ENCODE data around the gene DACH1. TPM values are rescaled to one million over a fixed set of nuclear protein-coding genes. Genes with fewer than 3 reads are reported as not detected.

DACH1 gene
- total and polyA plus RNA-seq, 2 experiments from 2014 or later, result 1.3 to 6.5 TPM

GRCh38 chr13:71798707-71799106 is 68.3 kb downstream of the DACH1 start:
- Histone ChIP-seq H3K4me2 (no peak overlapping the region), H2AFZ (no peak overlapping the region), H3K27ac (no peak overlapping the region), H3K4me3 (no peak overlapping the region), H3K9me3 (ENCODE audit: low read depth) (no peaks in the 10 kb centered on the region), H3K79me2 (no peaks in the 10 kb centered on the region), H3K27me3 (no peaks in the 10 kb centered on the region), H4K20me1 (ENCODE audit: insufficient read depth, poor library complexity, severe bottlenecking) (no peaks in the 10 kb centered on the region), H3K4me1 (ENCODE audit: insufficient read depth) (no peaks in the 10 kb centered on the region), H3K9me2 (replicated peaks; ENCODE audit: insufficient read depth) (no peaks in the 10 kb centered on the region), H3K36me3 (replicated peaks; ENCODE audit: insufficient read depth, low read depth) (no peaks in the 10 kb centered on the region)
- no peak for DNase-seq (ENCODE audit: low spot score)
- WGBS (ENCODE audit: low lambda C conversion rate, missing lambda C conversion rate), result 86% methylated on average over 1 of the region's 1 CpG
- TF ChIP-seq EZH2phosphoT487 (IDR thresholded peaks at IDR 0.05; ENCODE audit: low read depth, severe bottlenecking, unreplicated experiment), result no peak
- no peak for TF ChIP-seq EZH2 (IDR thresholded peaks at IDR 0.05; ENCODE audit: borderline replicate concordance)
- TF ChIP-seq CTCF (IDR thresholded peaks at IDR 0.05; ENCODE audit: poor library complexity), result no peak

- Histone ChIP-seq H3K36me3 (replicated peaks; ENCODE audit: insufficient read depth, low read depth) (no peaks in the 10 kb centered on the region), H3K27ac (no peak overlapping the region), H3K27me3 (no peaks in the 10 kb centered on the region), H3K4me3 (no peak overlapping the region), H3K9me2 (replicated peaks; ENCODE audit: insufficient read depth) (no peaks in the 10 kb centered on the region), H3K79me2 (no peaks in the 10 kb centered on the region), H3K4me1 (ENCODE audit: insufficient read depth) (no peaks in the 10 kb centered on the region), H3K9me3 (ENCODE audit: low read depth) (no peaks in the 10 kb centered on the region), H4K20me1 (ENCODE audit: insufficient read depth, poor library complexity, severe bottlenecking) (no peaks in the 10 kb centered on the region), H3K4me2 (no peak overlapping the region), H2AFZ (no peak overlapping the region)
- WGBS (ENCODE audit: low lambda C conversion rate, missing lambda C conversion rate), result 66% methylated on average over 5 of the region's 5 CpGs
- TF ChIP-seq EZH2 (IDR thresholded peaks at IDR 0.05; ENCODE audit: borderline replicate concordance) (no peak), CTCF (IDR thresholded peaks at IDR 0.05; ENCODE audit: poor library complexity) (no peak), EZH2phosphoT487 (IDR thresholded peaks at IDR 0.05; ENCODE audit: low read depth, severe bottlenecking, unreplicated experiment) (no peak)
- no peak for DNase-seq (ENCODE audit: low spot score)
These were observed 69.5 kb downstream of the DACH1 start for GRCh38 chr13:71797517-71797916.

GRCh38 chr13:71789693-71790329 is 77.2 kb downstream of the DACH1 start:
- no peak for DNase-seq (ENCODE audit: low spot score)
- no peaks in the 10 kb centered on the region for H3K4me1 ChIP-seq (ENCODE audit: insufficient read depth)
- no peaks in the 10 kb centered on the region for H4K20me1 ChIP-seq (ENCODE audit: insufficient read depth, poor library complexity, severe bottlenecking)
- no peak for TF ChIP-seq EZH2 (IDR thresholded peaks at IDR 0.05; ENCODE audit: borderline replicate concordance)
- TF ChIP-seq CTCF (IDR thresholded peaks at IDR 0.05; ENCODE audit: poor library complexity), result no peak
- TF ChIP-seq EZH2phosphoT487 (IDR thresholded peaks at IDR 0.05; ENCODE audit: low read depth, severe bottlenecking, unreplicated experiment), result no peak
- H3K9me2 ChIP-seq (replicated peaks; ENCODE audit: insufficient read depth), result no peaks in the 10 kb centered on the region
- H3K79me2 ChIP-seq, result no peaks in the 10 kb centered on the region
- no peak overlapping the region for H3K27ac ChIP-seq
- no peaks in the 10 kb centered on the region for H3K27me3 ChIP-seq
- H3K4me3 ChIP-seq, result no peak overlapping the region
- H2AFZ ChIP-seq, result no peak overlapping the region
- H3K4me2 ChIP-seq, result no peak overlapping the region
- H3K9me3 ChIP-seq (ENCODE audit: low read depth), result no peaks in the 10 kb centered on the region
- H3K36me3 ChIP-seq (replicated peaks; ENCODE audit: insufficient read depth, low read depth), result no peaks in the 10 kb centered on the region
- 72% methylated on average over 5 of the region's 5 CpGs for WGBS (ENCODE audit: low lambda C conversion rate, missing lambda C conversion rate)

All from hepatocyte (in vitro differentiated cells).